SK-N-MC (cell line): ENCODE results near the gene TAOK1.

Experiments
- EZH2 ChIP-seq: fragments of 200-600 bp; sonication (generic); IDR thresholded peaks from one replicate; pipeline ENCODE4 v1.6.1; 2017; ENCODE audit warnings: antibody characterized with exemption
- FOXP2 ChIP-seq: optimal IDR thresholded peaks from 2 replicates; pipeline ENCODE3; 2011; ENCODE audit warnings: mild to moderate bottlenecking, moderate library complexity; ENCODE audit not compliant: insufficient read depth; ENCODE audit errors: extremely low read length, control extremely low read depth
- POLR2AphosphoS5 ChIP-seq: IDR thresholded peaks from 2 replicates; pipeline ENCODE4 v1.6.1; 2012; ENCODE audit warnings: mild to moderate bottlenecking, low read depth, low read length, borderline replicate concordance

GRCh38 chr17:29445844-29446243 is 55.7 kb downstream of the TAOK1 start:
- TF ChIP-seq EZH2 (no peak), POLR2AphosphoS5 (no peak), FOXP2 (no peak)
